CD4-positive, alpha-beta T cell treated with Interleukin-4 for 4 hours (primary cell): ENCODE results near the gene CDC42EP5.

Experiments
- DNase-seq: peaks from one replicate; pipeline ENCODE4 v3.0.0-alpha.2; 2020

The CDC42EP5 gene

GRCh38 chr19:54424201-54424600 is 48.9 kb downstream of the CDC42EP5 start:
- no peak for DNase-seq

GRCh38 chr19:54422136-54422535 is 51.0 kb downstream of the CDC42EP5 start:
- no peak for DNase-seq

GRCh38 chr19:54421521-54421920 is 51.6 kb downstream of the CDC42EP5 start:
- DNase-seq: no peak

- DNase-seq: no peak
Observed at GRCh38 chr19:54421169-54421516, 52.0 kb downstream of the CDC42EP5 start.

- no peak for DNase-seq
Observed at GRCh38 chr19:54420383-54421168, 52.5 kb downstream of the CDC42EP5 start.

GRCh38 chr19:54420068-54420382 is 53.1 kb downstream of the CDC42EP5 start:
- DNase-seq: no peak

GRCh38 chr19:54418930-54419800 is 53.9 kb downstream of the CDC42EP5 start:
- no peak for DNase-seq

GRCh38 chr19:54418030-54418929 is 54.8 kb downstream of the CDC42EP5 start:
- no peak for DNase-seq

- DNase-seq: no peak
Observed at GRCh38 chr19:54416695-54417491, 56.2 kb downstream of the CDC42EP5 start.

GRCh38 chr19:54415901-54416673 is 57.0 kb downstream of the CDC42EP5 start:
- no peak for DNase-seq

- no peak for DNase-seq
Observed at GRCh38 chr19:54415208-54415900, 57.7 kb downstream of the CDC42EP5 start, which contains the start of gene TTYH1. TTYH1 (plus strand) TSS chr19:54415464; CDS start chr19:54415553, 89 bp downstream.
